A673 (cell line): ENCODE data around the gene MAGEA1.
"Not testable (repeated sequence)": the region's sequence is repeated elsewhere in the genome, so short reads cannot be mapped to it uniquely, and the experiment has no call there.

Experiments used
- CTCF ChIP-seq: fragments of 300-800, 200-600 bp; sonication (generic); conservative IDR thresholded peaks from 2 replicates; pipeline ENCODE4 v1.5.1; 2017; ENCODE audit warnings: low read depth, mild to moderate bottlenecking, antibody characterized with exemption, low read length, moderate library complexity, mixed read lengths
- EZH2 ChIP-seq: fragments of 200-600 bp; sonication (generic); IDR thresholded peaks from 2 replicates; pipeline ENCODE4 v1.6.1; 2017; ENCODE audit warnings: borderline replicate concordance, low read depth, mild to moderate bottlenecking, mixed read lengths, antibody characterized with exemption, low read length; ENCODE audit not compliant: poor library complexity, severe bottlenecking

GRCh38 chrX:153132924-153133323 lies 46.2 kb upstream of the MAGEA1 start:
- not testable (repeated sequence) for TF ChIP-seq EZH2, CTCF
